GM12873 (cell line): ENCODE data around the gene TPPP3.
A peak's percentile ranks its signal among the peaks of the same experiment; 100 is the strongest.

Experiments
- CTCF ChIP-seq: IDR thresholded peaks from 2 replicates; pipeline ENCODE4 v1.5.1; 2012; ENCODE audit warnings: low read depth, mild to moderate bottlenecking, moderate library complexity, low read length, control low read depth; ENCODE audit not compliant: insufficient read depth; ENCODE audit errors: missing control alignments

The TPPP3 gene

GRCh38 chr16:67356396-67356795 is 36.9 kb downstream of the TPPP3 start:
- no peak for TF ChIP-seq CTCF

GRCh38 chr16:67350324-67350723 is 43.0 kb downstream of the TPPP3 start:
- no peak for TF ChIP-seq CTCF

- peak; percentile 48 for TF ChIP-seq CTCF
Measured at GRCh38 chr16:67349172-67349571, 44.1 kb downstream of the TPPP3 start.

- TF ChIP-seq CTCF, result no peak
Measured at GRCh38 chr16:67346341-67346740, 47.0 kb downstream of the TPPP3 start.

- TF ChIP-seq CTCF, result no peak
Measured at GRCh38 chr16:67345401-67345800, 47.9 kb downstream of the TPPP3 start.

- no peak for TF ChIP-seq CTCF
Measured at GRCh38 chr16:67342616-67343015, 50.7 kb downstream of the TPPP3 start.

GRCh38 chr16:67341250-67341649 is 52.0 kb downstream of the TPPP3 start:
- TF ChIP-seq CTCF, result no peak
